ENCODE data around the gene OR1K1.

OR1K1 gene

GRCh38 chr9:122846371-122846940, 46.5 kb downstream of the OR1K1 start:
- no peak for FAIRE-seq

DNA sequence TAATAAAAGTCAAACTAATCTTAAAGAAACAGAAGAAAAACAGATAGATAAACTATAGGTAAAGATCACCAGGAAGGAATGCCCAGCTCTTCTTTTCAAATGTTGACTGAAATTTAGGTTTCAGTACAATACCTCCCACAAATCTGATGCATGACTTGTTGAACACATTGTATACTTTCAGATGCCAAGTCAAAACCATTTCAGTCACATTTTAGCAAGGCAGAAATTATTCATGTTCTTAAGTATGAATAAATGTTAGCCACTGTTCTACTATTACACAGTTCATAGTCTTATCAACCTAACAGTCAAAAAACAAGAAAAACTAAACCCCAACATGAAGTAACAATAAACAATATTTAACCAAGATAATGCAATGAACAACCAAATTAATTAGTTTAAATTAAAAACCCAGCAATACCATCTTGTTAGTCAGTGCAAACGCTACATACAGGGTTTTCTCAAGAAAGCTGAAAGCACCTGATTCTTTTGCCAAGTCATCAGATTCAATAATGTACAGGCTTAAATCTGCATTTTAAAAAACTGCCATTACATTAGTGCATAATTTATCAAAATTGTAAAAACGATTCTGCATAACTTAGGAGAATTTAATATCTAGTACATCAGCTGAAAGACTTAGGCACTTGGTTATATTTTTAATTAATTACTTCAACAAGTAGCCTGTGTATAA, 48.5 kb downstream of the OR1K1 start:
- no peak for FAIRE-seq

More at GRCh38 chr9:122846371-122846940, 46.5 kb downstream of the OR1K1 start:
- DNase-seq (ENCODE audit: extremely low spot score, insufficient read length, low read depth) = no peak

More for the DNA sequence above, 48.5 kb downstream of the OR1K1 start:
- no peak for DNase-seq (ENCODE audit: extremely low spot score, insufficient read length, low read depth)

All from GM18507 (cell line).